NT2/D1 (cell line): ENCODE measurements around the gene GOLGA6L22.
"Not testable (repeated sequence)": the region's sequence is repeated elsewhere in the genome, so short reads cannot be mapped to it uniquely, and the experiment has no call there.

ENCODE experiments used
- SUZ12 ChIP-seq: IDR thresholded peaks from 2 replicates; pipeline ENCODE4 v1.6.1; 2011; ENCODE audit not compliant: insufficient read length, insufficient read depth; ENCODE audit errors: extremely low read depth
- YY1 ChIP-seq: IDR thresholded peaks from 2 replicates; pipeline ENCODE4 v1.6.1; 2011; ENCODE audit not compliant: insufficient read length, insufficient read depth
- ZNF274 ChIP-seq: IDR thresholded peaks from 2 replicates; pipeline ENCODE4 v1.6.1; 2011; ENCODE audit warnings: mild to moderate bottlenecking, low read depth, low read length

DNA sequence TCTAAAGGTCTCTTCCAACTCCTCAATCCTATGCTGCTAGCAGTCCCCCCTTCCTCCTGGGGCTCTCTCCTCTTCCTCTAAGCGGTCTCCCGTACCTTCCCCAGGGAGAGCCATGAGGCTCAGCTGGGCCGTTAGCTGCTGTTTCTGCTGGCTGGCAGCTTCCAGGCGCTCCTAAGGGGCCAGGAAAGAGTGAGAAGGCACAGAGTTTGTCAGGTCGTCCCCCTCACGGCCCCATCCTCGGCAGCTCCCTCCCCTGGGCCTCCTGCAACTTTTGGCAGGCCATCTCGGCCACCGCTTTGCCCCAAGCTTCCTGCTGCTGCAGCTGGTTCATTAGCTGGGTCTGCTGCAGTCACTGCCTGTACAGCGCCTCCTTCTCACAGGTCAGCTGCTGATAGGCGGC, 29.3 kb upstream of the GOLGA6L22 start:
- not testable (repeated sequence) for TF ChIP-seq YY1, SUZ12, ZNF274
